Upper lobe of right lung (tissue), 1 donor: ENCODE measurements around the gene ACAT2. TPM values are rescaled to one million over a fixed set of nuclear protein-coding genes. Genes with fewer than 3 reads are reported as not detected.

ENCODE experiments used
- ATAC-seq: fragments of 200-7000 bp; cut with Tn5 transposase; one replicate; pipeline ENCODE4 v1.9.1; 2020; ENCODE audit warnings: mild to moderate bottlenecking, moderate library complexity
- DNase-seq: peaks from one replicate; pipeline ENCODE4 v3.0.0-alpha.2; 2020
- H3K27ac ChIP-seq: fragments of 200-600 bp; one replicate; pipeline ENCODE4 v1.8.0; 2022
- H3K27me3 ChIP-seq: fragments of 200-600 bp; one replicate; pipeline ENCODE4 v1.8.0; 2022; ENCODE audit warnings: mild to moderate bottlenecking
- H3K36me3 ChIP-seq: fragments of 200-600 bp; one replicate; pipeline ENCODE4 v1.8.0; 2022
- H3K4me1 ChIP-seq: fragments of 200-600 bp; one replicate; pipeline ENCODE4 v1.8.0; 2022
- H3K4me3 ChIP-seq: fragments of 200-600 bp; one replicate; pipeline ENCODE4 v1.8.0; 2022; ENCODE audit warnings: mild to moderate bottlenecking
- H3K9me3 ChIP-seq: fragments of 200-600 bp; one replicate; pipeline ENCODE4 v1.8.0; 2022
- CTCF ChIP-seq: fragments of 200-600 bp; IDR thresholded peaks from one replicate; pipeline ENCODE4 v1.8.0; 2022; ENCODE audit warnings: antibody characterized with exemption
- intact Hi-C: fragments of 100-400 bp; cut with DNase I; formaldehyde crosslinking; loops from one replicate; pipeline ENCODE4 v1.11.0; 2022
- total RNA-seq: library from RNA; stranded (reverse); fragmentation: NEBNext Ultra II Directional; extraction: Animal tissue kit (Norgen Biotek cat#: 25700); gene quantifications from one replicate; pipeline ENCODE4 v1.2.1, GENCODE V29; 2021
- donor health status: DM: no; HTN: yes; CAD: no; lungs with severe emphysema.

The ACAT2 gene
- total RNA-seq, 1 donor from 2014 or later, result 52.6 TPM

DNA sequence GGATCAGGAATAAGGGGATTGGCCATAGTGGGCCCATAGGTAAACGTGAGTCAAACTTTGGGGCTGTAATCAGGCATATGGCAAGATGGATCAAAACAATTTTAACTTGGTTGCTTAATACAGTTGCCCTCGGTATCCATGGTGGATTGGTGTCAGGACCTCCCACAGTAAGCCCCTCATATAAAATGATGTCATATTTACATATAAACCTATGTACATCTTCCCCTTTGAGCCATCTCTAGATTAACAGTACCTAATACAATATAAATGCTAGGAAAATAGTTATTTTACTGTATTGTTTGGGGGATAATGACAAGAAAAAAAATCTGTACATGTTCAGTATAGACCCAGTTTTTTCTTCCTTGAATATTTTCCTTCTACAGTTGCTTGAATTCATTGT is 7.4 kb upstream of the ACAT2 start:
- H3K9me3 ChIP-seq, result no peaks in the 10 kb centered on the region
- no peak for TF ChIP-seq CTCF
- intact Hi-C loops, result no loop called here
- no peak for DNase-seq
- H3K27me3 ChIP-seq, result no peaks in the 10 kb centered on the region
- peaks cover 94% of the 10 kb centered on the region for H3K36me3 ChIP-seq
- no peak for ATAC-seq
- H3K4me3 ChIP-seq, result no peak overlapping the region
- no peak overlapping the region for H3K27ac ChIP-seq
- H3K4me1 ChIP-seq, result no peaks in the 10 kb centered on the region

GRCh38 chr6:159754959-159755914 is 6.6 kb upstream of the ACAT2 start:
- no peak for TF ChIP-seq CTCF
- Histone ChIP-seq H3K27me3 (no peaks in the 10 kb centered on the region), H3K27ac (no peak overlapping the region), H3K4me3 (no peak overlapping the region), H3K4me1 (peaks cover under 1% of the 10 kb centered on the region), H3K36me3 (peaks cover 86% of the 10 kb centered on the region), H3K9me3 (no peaks in the 10 kb centered on the region)
- intact Hi-C loops, result no loop called here
- DNase-seq (no peak), ATAC-seq (no peak)

DNA sequence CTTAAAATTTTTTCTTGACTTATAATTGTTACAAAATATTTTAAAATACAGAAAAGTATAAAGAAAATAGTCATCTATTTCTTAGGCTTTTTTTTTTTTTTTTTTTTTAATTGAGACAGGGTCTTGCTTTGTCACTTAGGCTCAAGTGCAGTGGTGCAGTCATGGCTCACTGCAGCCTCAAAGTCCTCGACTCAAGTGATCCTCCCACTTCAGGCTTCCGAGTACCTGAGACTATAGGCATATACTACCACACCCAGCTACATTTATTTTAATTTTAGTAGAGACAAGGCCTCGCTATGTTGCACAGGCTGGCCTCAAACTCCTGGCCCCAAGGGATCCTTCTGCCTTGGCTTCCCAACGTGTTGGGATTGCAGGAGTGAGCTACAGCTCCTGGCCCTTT is 5.3 kb upstream of the ACAT2 start:
- DNase-seq, result no peak
- H3K9me3 ChIP-seq, result no peaks in the 10 kb centered on the region
- no peak for ATAC-seq
- no peaks in the 10 kb centered on the region for H3K27me3 ChIP-seq
- peaks cover 73% of the 10 kb centered on the region for H3K36me3 ChIP-seq
- TF ChIP-seq CTCF, result no peak
- no peak overlapping the region for H3K27ac ChIP-seq
- peaks cover 11% of the 10 kb centered on the region for H3K4me1 ChIP-seq
- no peak overlapping the region for H3K4me3 ChIP-seq
- intact Hi-C loops, result no loop called here

DNA sequence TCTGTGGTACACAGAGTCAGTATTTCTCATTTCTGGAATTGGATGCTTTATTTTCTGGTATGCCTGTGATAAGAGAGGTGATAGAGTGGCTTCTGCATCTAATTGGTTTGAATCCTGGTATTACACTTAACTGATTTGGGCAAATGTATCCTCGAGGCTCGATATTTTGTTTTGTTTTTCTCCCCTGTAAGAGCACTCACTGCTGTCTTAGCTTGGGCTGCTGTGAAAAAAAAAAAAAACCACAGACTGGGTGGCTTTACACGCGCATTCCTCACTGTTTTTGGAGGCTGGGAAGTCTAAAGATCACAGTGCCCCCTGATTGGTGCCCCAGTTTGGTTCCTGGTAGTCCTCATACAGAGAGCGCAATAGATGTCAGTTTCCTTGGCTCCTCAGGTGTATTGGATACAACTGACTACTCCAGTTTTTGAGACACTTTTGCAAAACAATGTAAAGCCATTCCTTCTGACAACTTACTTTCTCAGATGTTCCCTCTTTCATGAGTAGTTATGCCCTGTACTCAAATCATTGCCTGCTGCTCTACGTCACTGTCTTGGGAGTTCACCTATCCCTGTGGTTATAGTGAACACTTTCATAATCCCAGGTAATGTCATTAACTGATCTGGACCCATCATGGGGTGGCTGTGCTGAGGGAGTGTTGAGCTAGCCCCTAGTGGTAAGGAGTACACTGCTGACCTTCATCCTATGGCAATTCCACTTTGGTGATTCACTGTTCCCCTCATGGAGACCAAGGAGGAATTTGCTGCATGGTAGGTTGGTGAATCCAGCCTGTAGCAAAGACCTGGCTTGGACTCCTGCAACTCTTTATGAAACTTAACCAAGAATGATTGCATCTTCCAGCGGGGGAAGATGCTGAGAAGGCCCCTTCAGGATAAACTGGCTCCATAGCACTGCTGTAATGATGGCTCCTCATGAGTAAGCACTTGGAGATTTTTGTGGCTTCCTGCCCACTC is 3.5 kb upstream of the ACAT2 start:
- Histone ChIP-seq H3K27me3 (no peaks in the 10 kb centered on the region), H3K4me1 (peaks cover 18% of the 10 kb centered on the region), H3K4me3 (no peak overlapping the region), H3K36me3 (peaks cover 57% of the 10 kb centered on the region), H3K9me3 (no peaks in the 10 kb centered on the region), H3K27ac (no peak overlapping the region)
- DNase-seq (no peak), ATAC-seq (no peak)
- intact Hi-C loops, result no loop called here
- no peak for TF ChIP-seq CTCF

GRCh38 chr6:159759645-159760044 is 2.2 kb upstream of the ACAT2 start:
- H3K36me3 ChIP-seq, result peaks cover 51% of the 10 kb centered on the region
- no peak for ATAC-seq
- intact Hi-C loops, result no loop called here

More at GRCh38 chr6:159759645-159760044, 2.2 kb upstream of the ACAT2 start:
- H3K9me3 ChIP-seq, result no peaks in the 10 kb centered on the region
- DNase-seq, result no peak
- H3K27me3 ChIP-seq, result no peaks in the 10 kb centered on the region
- no peak overlapping the region for H3K27ac ChIP-seq
- H3K4me1 ChIP-seq, result peaks cover 18% of the 10 kb centered on the region
- no peak overlapping the region for H3K4me3 ChIP-seq
- no peak for TF ChIP-seq CTCF
